Measurements from ENCODE around the gene TFR2.

The TFR2 gene

GRCh38 chr7:100586266-100587025 lies 54.9 kb downstream of the TFR2 start, which contains the start of gene FBXO24:
TSS of gene FBXO24 (plus strand) at chr7:100586328. CDS start at chr7:100586626, 298 bp downstream.
- DNase-seq (ENCODE audit: low read depth in 2 of 2): peak; percentile 100

- DNase-seq (ENCODE audit: low read depth in 2 of 2): no peak
Measured at GRCh38 chr7:100585511-100586265, 55.7 kb downstream of the TFR2 start, which contains the start of gene LRCH4. TSS of gene LRCH4 (minus strand) at chr7:100586129. CDS start at chr7:100586100, 29 bp downstream.

- DNase-seq (ENCODE audit: low read depth in 2 of 2): no peak
Measured at GRCh38 chr7:100584683-100585510, 56.5 kb downstream of the TFR2 start.

- DNase-seq (ENCODE audit: low read depth in 2 of 2): no peak
Measured at GRCh38 chr7:100584054-100584682, 57.2 kb downstream of the TFR2 start.

- no peak for DNase-seq (ENCODE audit: low read depth in 2 of 2)
Measured at GRCh38 chr7:100583132-100584053, 58.0 kb downstream of the TFR2 start.

GRCh38 chr7:100582650-100583049 lies 58.7 kb downstream of the TFR2 start:
- no peak for DNase-seq (ENCODE audit: low read depth in 2 of 2)

- DNase-seq (ENCODE audit: low read depth in 2 of 2): no peak
Measured at GRCh38 chr7:100582041-100582579, 59.2 kb downstream of the TFR2 start.

- no peak for DNase-seq (ENCODE audit: low read depth in 2 of 2)
Measured at GRCh38 chr7:100580466-100581283, 60.7 kb downstream of the TFR2 start.

- no peak for DNase-seq (ENCODE audit: low read depth in 2 of 2)
Measured at GRCh38 chr7:100578246-100579183, 62.8 kb downstream of the TFR2 start.

GRCh38 chr7:100577507-100577906 lies 63.8 kb downstream of the TFR2 start:
- no peak for DNase-seq (ENCODE audit: low read depth in 2 of 2)

- no peak for DNase-seq (ENCODE audit: low read depth in 2 of 2)
Measured at GRCh38 chr7:100577103-100577502, 64.2 kb downstream of the TFR2 start.

GRCh38 chr7:100576384-100576993 lies 64.9 kb downstream of the TFR2 start:
- DNase-seq (ENCODE audit: low read depth in 2 of 2): no peak

GRCh38 chr7:100575746-100576383 lies 65.5 kb downstream of the TFR2 start:
- no peak for DNase-seq (ENCODE audit: low read depth in 2 of 2)

GRCh38 chr7:100575206-100575631 lies 66.1 kb downstream of the TFR2 start:
- DNase-seq (ENCODE audit: low read depth in 2 of 2): no peak

GRCh38 chr7:100574362-100575205 lies 66.8 kb downstream of the TFR2 start:
- DNase-seq (ENCODE audit: low read depth in 2 of 2): no peak

GRCh38 chr7:100573691-100574361 lies 67.5 kb downstream of the TFR2 start, which contains the start of gene SAP25:
TSS of gene SAP25 (minus strand) at chr7:100573900. CDS start at chr7:100573742, 158 bp downstream.
- no peak for DNase-seq (ENCODE audit: low read depth in 2 of 2)

Measured in fibroblast of skin of left biceps (primary cell).